ENCODE data around the gene FGD3.

GRCh38 chr9:93057042-93057702, 109.8 kb downstream of the FGD3 start:
- TF ChIP-seq POLR2AphosphoS5 (IDR thresholded peaks at IDR 0.05): no peak
- TF ChIP-seq CTCF (IDR thresholded peaks at IDR 0.05): no peak
- no peak for TF ChIP-seq EP300 (IDR thresholded peaks at IDR 0.05)
- TF ChIP-seq POLR2A (IDR thresholded peaks at IDR 0.05): no peak

Data from upper lobe of left lung (tissue), 4 donors.